ENCODE measurements around the gene DDRGK1.

DDRGK1 gene

GRCh38 chr20:3165473-3166337 is 38.8 kb downstream of the DDRGK1 start:
- no peak overlapping the region for H3K4me2 ChIP-seq (ENCODE audit: insufficient read depth, low read length, poor library complexity, severe bottlenecking)
- H4K8ac ChIP-seq (ENCODE audit: low read depth, low read length): no peak overlapping the region
- no peak overlapping the region for H2AFZ ChIP-seq (ENCODE audit: low read length)
- no peak overlapping the region for H2BK5ac ChIP-seq (ENCODE audit: low read length)
- peaks cover 0 to 13% (median 0%) of the 10 kb centered on the region in 3 experiments for H3K27me3 ChIP-seq (ENCODE audit: control insufficient read depth in 3 of 3, insufficient read depth in 3 of 3, low read depth in 1 of 3, low read length in 3 of 3)
- no peak overlapping the region for H2AK5ac ChIP-seq (ENCODE audit: low read depth, low read length)
- peak overlapping the region; percentile 40 for H3K9ac ChIP-seq (ENCODE audit: low read depth, low read length, poor library complexity)
- WGBS, 2 donors (ENCODE audit: extremely low coverage in 2 of 2, insufficient read length in 2 of 2, insufficient replicate concordance in 1 of 2): no CpG with 5 or more reads among the region's 45 CpGs
- H2BK12ac ChIP-seq (ENCODE audit: low read length): no peak overlapping the region
- peaks cover 7% of the 10 kb centered on the region for H3K79me1 ChIP-seq (ENCODE audit: low read depth, low read length)
- H3K4me3 ChIP-seq (ENCODE audit: low read length in 2 of 2): no peak overlapping the region
- H2BK120ac ChIP-seq (ENCODE audit: low read depth, low read length): no peak overlapping the region
- H4K91ac ChIP-seq (ENCODE audit: low read depth, low read length, poor library complexity): no peak overlapping the region
- H3K9me3 ChIP-seq (replicated peaks in 1 of 2; ENCODE audit: control insufficient read depth in 2 of 2, insufficient read depth in 1 of 2, low read depth in 1 of 2, low read length in 2 of 2): peaks cover 0 to 2% of the 10 kb centered on the region in 2 donors
- peak overlapping the region; percentile 28 for H3K23ac ChIP-seq (ENCODE audit: low read depth, low read length, poor library complexity)
- no peak overlapping the region for H3K18ac ChIP-seq (ENCODE audit: low read length)
- no peaks in the 10 kb centered on the region for H3K36me3 ChIP-seq (replicated peaks in 1 of 2; ENCODE audit: control insufficient read depth in 2 of 2, insufficient read depth in 2 of 2, low read length in 2 of 2)
- H2BK15ac ChIP-seq (ENCODE audit: low read length): no peak overlapping the region
- H3K4ac ChIP-seq (ENCODE audit: low read length): no peak overlapping the region
- H3K4me1 ChIP-seq (ENCODE audit: control insufficient read depth in 2 of 2, insufficient read depth in 1 of 2, low read depth in 1 of 2, low read length in 2 of 2): peaks cover 0 to 3% of the 10 kb centered on the region in 2 donors
- no peak overlapping the region for H3K14ac ChIP-seq (ENCODE audit: low read length)
- H3K27ac ChIP-seq (replicated peaks; ENCODE audit: low read length): no peak overlapping the region
- DNase-seq (ENCODE audit: low spot score): no peak

DNA sequence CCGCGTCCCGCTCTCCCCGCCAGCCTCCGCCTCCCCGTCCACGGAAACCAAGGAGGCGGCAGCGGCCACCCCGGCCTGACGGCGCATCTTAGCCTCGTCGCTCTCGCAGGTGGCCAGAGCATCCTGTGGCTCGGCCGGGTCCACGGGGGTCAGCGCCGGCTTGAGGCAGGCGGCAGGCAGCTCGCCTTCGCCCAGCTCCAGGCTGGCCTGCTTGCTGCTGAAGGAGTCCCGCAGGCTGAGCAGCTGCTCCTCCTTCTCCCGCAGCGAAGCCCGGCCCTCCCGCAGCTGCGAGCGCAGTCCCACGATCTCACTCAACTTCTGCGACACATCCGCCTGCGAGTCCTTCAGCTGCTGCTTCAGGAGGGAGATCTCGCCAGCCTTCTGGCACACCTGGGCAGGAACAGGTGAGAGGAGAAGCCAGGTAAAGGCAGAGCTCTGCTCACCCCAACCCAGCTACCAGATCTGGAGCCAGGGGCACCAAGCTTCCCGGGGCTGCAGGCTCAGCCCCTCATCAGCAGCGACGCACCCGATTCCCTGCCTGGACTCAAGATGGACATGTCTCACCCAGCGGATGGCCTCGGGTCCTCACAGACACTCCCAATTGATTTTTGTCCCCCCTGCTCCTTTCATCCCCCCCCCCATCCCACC is 39.6 kb downstream of the DDRGK1 start:
- Histone ChIP-seq H3K79me1 (ENCODE audit: low read depth, low read length) (peaks cover 7% of the 10 kb centered on the region), H3K4me3 (ENCODE audit: low read length in 2 of 2) (no peak overlapping the region), H3K14ac (ENCODE audit: low read length) (no peak overlapping the region), H2AK5ac (ENCODE audit: low read depth, low read length) (no peak overlapping the region), H3K27me3 (ENCODE audit: control insufficient read depth in 3 of 3, insufficient read depth in 3 of 3, low read depth in 1 of 3, low read length in 3 of 3) (peaks cover 0 to 13% (median 0%) of the 10 kb centered on the region in 3 experiments), H3K9me3 (replicated peaks in 1 of 2; ENCODE audit: control insufficient read depth in 2 of 2, insufficient read depth in 1 of 2, low read depth in 1 of 2, low read length in 2 of 2) (peaks cover 0 to 2% of the 10 kb centered on the region in 2 donors), H2AFZ (ENCODE audit: low read length) (no peak overlapping the region), H3K4ac (ENCODE audit: low read length) (no peak overlapping the region), H3K23ac (ENCODE audit: low read depth, low read length, poor library complexity) (no peak overlapping the region), H2BK120ac (ENCODE audit: low read depth, low read length) (no peak overlapping the region), H3K4me2 (ENCODE audit: insufficient read depth, low read length, poor library complexity, severe bottlenecking) (no peak overlapping the region), H3K27ac (replicated peaks; ENCODE audit: low read length) (no peak overlapping the region), H2BK15ac (ENCODE audit: low read length) (no peak overlapping the region), H3K4me1 (ENCODE audit: control insufficient read depth in 2 of 2, insufficient read depth in 1 of 2, low read depth in 1 of 2, low read length in 2 of 2) (peaks cover 0 to 3% of the 10 kb centered on the region in 2 donors), H4K8ac (ENCODE audit: low read depth, low read length) (no peak overlapping the region), H2BK5ac (ENCODE audit: low read length) (peak overlapping the region; percentile 20), H3K36me3 (replicated peaks in 1 of 2; ENCODE audit: control insufficient read depth in 2 of 2, insufficient read depth in 2 of 2, low read length in 2 of 2) (no peaks in the 10 kb centered on the region), H3K9ac (ENCODE audit: low read depth, low read length, poor library complexity) (no peak overlapping the region), H4K91ac (ENCODE audit: low read depth, low read length, poor library complexity) (no peak overlapping the region), H3K18ac (ENCODE audit: low read length) (no peak overlapping the region), H2BK12ac (ENCODE audit: low read length) (no peak overlapping the region)
- no peak for DNase-seq (ENCODE audit: low spot score)
- WGBS, 2 donors (ENCODE audit: extremely low coverage in 2 of 2, insufficient read length in 2 of 2, insufficient replicate concordance in 1 of 2): no CpG with 5 or more reads among the region's 41 CpGs

- Histone ChIP-seq H2BK5ac (ENCODE audit: low read length) (no peak overlapping the region), H3K18ac (ENCODE audit: low read length) (no peak overlapping the region), H4K91ac (ENCODE audit: low read depth, low read length, poor library complexity) (no peak overlapping the region), H3K36me3 (replicated peaks in 1 of 2; ENCODE audit: control insufficient read depth in 2 of 2, insufficient read depth in 2 of 2, low read length in 2 of 2) (no peaks in the 10 kb centered on the region), H3K4me1 (ENCODE audit: control insufficient read depth in 2 of 2, insufficient read depth in 1 of 2, low read depth in 1 of 2, low read length in 2 of 2) (peaks cover 0 to 3% of the 10 kb centered on the region in 2 donors), H3K4me3 (ENCODE audit: low read length in 2 of 2) (no peak overlapping the region), H3K79me1 (ENCODE audit: low read depth, low read length) (peaks cover 10% of the 10 kb centered on the region), H3K23ac (ENCODE audit: low read depth, low read length, poor library complexity) (no peak overlapping the region), H3K27ac (replicated peaks; ENCODE audit: low read length) (no peak overlapping the region), H3K4ac (ENCODE audit: low read length) (no peak overlapping the region), H2AFZ (ENCODE audit: low read length) (no peak overlapping the region), H4K8ac (ENCODE audit: low read depth, low read length) (no peak overlapping the region), H3K14ac (ENCODE audit: low read length) (no peak overlapping the region), H2BK120ac (ENCODE audit: low read depth, low read length) (no peak overlapping the region), H2BK12ac (ENCODE audit: low read length) (no peak overlapping the region), H3K27me3 (ENCODE audit: control insufficient read depth in 3 of 3, insufficient read depth in 3 of 3, low read depth in 1 of 3, low read length in 3 of 3) (peaks cover 0 to 12% (median 0%) of the 10 kb centered on the region in 3 experiments), H2AK5ac (ENCODE audit: low read depth, low read length) (no peak overlapping the region), H3K9ac (ENCODE audit: low read depth, low read length, poor library complexity) (no peak overlapping the region), H3K4me2 (ENCODE audit: insufficient read depth, low read length, poor library complexity, severe bottlenecking) (no peak overlapping the region), H3K9me3 (replicated peaks in 1 of 2; ENCODE audit: control insufficient read depth in 2 of 2, insufficient read depth in 1 of 2, low read depth in 1 of 2, low read length in 2 of 2) (peaks cover 0 to 2% of the 10 kb centered on the region in 2 donors), H2BK15ac (ENCODE audit: low read length) (no peak overlapping the region)
- WGBS, 2 donors (ENCODE audit: extremely low coverage in 2 of 2, insufficient read length in 2 of 2, insufficient replicate concordance in 1 of 2): no CpG with 5 or more reads among the region's 32 CpGs
- DNase-seq (ENCODE audit: low spot score): no peak
Observed at GRCh38 chr20:3164043-3164762, 40.3 kb downstream of the DDRGK1 start.
